HG03097 (cell line): ENCODE data around the gene LTBP1.

Experiments
- ATAC-seq: cut with Tn5 transposase; IDR thresholded peaks from one replicate; pipeline ENCODE4 v1.9.1; 2021; ENCODE audit not compliant: unreplicated experiment, low FRiP score

The LTBP1 gene

DNA sequence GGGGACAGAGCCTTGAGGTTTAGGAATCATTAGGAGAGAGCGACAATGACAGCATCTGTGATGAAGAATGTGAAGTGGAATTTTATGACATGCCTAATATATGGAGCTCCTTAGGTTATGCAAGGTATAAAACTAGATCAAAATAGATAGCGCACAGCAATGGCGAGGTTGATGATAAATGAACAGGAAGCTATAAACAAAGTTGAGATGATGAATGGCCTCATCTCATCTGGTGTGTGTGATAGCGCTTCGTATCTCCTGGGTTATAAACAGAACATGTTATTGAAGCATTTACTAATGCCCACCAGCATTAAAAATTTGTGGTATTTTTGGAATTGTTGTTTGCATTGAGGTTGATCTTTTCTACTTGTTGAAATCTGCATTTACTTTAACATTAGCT is 231.5 kb downstream of the LTBP1 start:
- ATAC-seq, result no peak

DNA sequence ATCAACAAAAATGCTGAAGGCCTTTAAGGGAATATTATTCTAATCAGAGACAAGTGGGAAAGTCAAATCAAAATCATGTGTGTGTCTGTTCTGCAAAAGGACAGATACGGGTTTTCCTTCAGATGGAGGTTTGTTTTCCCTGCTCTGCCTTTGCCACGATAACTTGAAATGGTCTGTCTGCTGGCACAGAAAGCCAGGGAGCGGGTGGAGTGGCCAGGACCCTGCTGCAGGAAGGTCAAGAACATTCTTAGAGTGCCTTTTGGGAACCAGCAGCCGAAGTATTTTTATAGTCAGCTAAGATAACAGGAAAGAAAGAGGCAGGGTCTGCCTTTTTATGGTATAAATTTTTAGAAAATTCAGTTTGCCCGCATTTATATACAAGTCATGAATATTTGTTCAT is 234.2 kb downstream of the LTBP1 start:
- no peak for ATAC-seq

GRCh38 chr2:33181466-33181865 is 234.7 kb downstream of the LTBP1 start:
- ATAC-seq, result no peak

- no peak for ATAC-seq
Observed at GRCh38 chr2:33184041-33184440, 237.3 kb downstream of the LTBP1 start.

DNA sequence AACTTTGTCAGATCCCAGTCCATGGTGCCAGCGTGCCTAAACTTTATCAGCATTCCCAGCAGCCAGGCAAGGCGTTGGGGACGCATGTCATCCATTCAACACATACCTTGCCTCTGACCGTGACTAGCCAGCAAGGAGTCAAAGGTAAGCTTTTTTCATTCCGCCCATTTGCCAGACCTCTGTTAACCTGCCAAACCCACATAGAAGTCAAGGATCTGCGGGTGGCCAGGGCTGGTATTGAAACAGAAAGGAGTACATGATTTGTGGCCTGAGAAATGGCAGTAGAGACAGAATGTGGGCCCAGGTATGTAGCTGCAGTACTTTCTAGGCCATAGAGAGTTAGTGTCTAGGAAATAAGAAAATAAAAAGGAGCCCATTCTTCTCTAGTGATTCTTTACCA is 240.2 kb downstream of the LTBP1 start:
- no peak for ATAC-seq

GRCh38 chr2:33188799-33189198 is 242.0 kb downstream of the LTBP1 start:
- no peak for ATAC-seq

DNA sequence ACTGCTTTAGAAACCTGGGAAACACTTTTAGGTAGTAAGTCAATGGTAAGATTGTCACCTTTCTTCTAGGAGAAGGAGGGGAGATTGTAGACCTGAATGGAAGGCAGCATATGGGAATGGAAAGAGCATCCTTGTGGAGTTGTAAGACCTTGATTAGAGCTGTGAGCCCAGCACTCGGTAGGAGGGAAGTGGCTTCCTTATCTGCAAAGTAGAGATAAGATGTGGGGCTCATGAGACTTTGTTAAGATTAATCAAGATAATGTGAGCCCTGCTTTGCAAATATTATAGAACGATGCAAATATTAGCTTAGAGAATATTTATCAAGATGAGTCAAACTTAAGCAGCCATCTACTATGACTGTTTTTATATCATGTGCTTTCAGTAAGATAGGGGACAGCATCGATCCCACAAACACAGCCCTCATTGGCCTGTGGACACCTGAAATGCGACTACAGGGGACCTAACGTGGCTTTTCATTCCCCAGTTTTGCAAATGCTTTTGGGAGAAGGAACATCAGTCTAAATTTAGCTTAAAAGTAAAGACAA is 243.7 kb downstream of the LTBP1 start:
- no peak for ATAC-seq

GRCh38 chr2:33195891-33196290 is 249.1 kb downstream of the LTBP1 start:
- ATAC-seq, result no peak

DNA sequence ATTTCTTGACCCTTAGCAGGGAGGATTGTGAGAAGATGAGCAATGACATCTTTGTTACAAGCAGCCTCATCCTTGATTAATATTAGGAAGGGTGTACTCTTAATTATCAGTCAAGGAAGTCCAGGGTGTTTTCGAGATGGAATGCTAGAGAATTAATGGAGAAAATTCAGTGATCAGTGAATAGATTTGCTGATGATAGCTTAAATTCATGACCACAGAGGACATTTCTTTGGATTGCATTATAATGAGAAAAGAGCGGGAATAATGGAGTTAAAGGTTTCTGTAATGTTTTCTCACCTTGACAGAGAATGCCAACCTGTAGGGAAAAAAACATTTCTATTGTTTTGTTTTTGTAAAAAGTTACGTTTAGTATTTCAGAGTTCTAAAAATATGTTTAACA is 249.9 kb downstream of the LTBP1 start:
- no peak for ATAC-seq

GRCh38 chr2:33197198-33197938 is 250.6 kb downstream of the LTBP1 start:
- no peak for ATAC-seq

GRCh38 chr2:33202641-33203522 is 256.1 kb downstream of the LTBP1 start:
- ATAC-seq, result no peak

- ATAC-seq, result peak; percentile 43
Observed at GRCh38 chr2:33204945-33205344, 258.2 kb downstream of the LTBP1 start.

GRCh38 chr2:33205693-33206434 is 259.1 kb downstream of the LTBP1 start:
- peak; percentile 99 for ATAC-seq

DNA sequence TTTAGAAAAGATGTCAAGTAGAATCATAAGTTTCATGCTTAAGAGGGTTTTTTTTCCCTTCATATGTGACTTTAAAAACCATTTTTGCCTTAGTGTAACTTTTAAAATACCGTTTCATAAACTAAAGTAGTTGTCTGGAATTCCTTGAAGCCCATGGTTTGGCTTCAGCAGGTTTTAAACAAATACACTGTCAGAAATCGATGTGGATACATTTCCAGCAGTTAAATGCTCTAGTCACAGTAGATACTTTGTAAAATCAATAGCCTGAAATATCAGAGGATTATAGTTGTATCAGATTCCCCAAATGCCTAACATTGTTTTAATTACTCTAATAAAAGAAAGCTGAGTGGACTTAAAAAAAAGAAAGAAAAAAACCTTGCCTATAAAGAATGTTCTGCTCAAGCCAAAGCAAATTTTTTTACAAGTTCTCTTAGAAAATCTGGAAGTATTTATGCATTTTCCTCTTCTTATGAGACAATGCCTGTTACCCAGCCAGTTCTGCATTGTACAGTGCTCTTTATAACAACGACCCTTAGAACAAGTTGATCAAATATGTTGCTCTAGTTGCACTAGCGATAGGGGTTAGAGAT is 260.5 kb downstream of the LTBP1 start:
- ATAC-seq, result no peak

- ATAC-seq, result no peak
Observed at GRCh38 chr2:33208400-33208799, 261.6 kb downstream of the LTBP1 start.

DNA sequence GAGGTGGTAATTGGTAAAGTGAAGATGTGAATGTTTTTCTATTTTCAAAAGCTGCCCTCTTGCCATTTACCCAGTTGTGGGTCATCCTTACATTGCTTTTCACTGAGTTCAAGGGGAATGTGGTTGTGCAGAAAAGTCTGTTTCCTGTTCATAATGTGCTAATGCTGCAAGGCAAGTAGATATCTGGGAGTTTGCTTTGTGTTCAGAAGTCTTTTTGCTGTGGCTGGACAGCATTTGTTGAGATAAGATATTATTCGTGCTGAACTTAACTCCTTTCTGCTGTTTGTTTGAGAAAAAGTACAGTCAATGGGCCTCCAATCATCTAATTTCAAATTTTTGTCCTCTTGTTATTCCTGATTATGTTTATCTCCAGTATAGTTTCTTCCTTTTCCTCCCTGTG is 263.2 kb downstream of the LTBP1 start:
- no peak for ATAC-seq

DNA sequence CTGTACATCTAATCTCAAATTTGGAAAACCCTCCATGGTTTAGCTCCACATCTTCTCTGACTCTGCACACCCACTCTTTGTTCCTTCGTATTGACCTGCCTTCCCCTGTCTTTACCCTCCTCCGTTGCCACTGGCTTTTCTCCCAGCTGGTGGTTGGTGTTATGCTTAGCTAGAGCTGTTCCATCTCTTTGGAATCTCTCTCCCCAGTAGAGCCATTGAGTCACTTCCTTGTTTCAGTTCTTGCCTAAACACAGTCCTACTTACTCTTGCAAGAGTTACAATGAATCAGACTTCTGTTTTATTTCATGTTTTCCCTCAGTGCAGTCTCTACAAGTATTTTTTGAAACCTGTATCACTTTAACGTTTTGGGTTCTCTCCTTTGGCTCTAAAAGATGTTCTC is 263.9 kb downstream of the LTBP1 start:
- no peak for ATAC-seq

GRCh38 chr2:33212151-33212550 is 265.4 kb downstream of the LTBP1 start:
- no peak for ATAC-seq

GRCh38 chr2:33213244-33213643 is 266.5 kb downstream of the LTBP1 start:
- no peak for ATAC-seq

DNA sequence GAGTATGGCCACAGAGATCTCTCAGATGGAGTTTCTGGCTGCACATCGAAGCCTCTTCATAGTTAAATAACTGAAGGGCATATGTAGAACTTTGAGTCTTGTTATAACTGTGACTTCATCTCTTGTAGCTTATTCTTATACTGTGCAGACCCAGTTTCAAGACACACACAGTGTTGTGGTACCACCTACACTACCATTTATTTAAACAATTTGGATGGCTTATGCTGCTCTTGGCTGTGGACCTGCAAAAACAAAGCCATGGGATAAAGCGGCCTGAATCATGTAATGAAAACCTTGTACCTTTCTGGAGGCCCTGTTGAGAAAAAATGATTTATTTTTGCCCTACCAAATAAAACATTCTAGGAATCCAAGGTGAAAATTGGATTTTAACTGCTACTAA is 266.9 kb downstream of the LTBP1 start:
- ATAC-seq, result no peak

DNA sequence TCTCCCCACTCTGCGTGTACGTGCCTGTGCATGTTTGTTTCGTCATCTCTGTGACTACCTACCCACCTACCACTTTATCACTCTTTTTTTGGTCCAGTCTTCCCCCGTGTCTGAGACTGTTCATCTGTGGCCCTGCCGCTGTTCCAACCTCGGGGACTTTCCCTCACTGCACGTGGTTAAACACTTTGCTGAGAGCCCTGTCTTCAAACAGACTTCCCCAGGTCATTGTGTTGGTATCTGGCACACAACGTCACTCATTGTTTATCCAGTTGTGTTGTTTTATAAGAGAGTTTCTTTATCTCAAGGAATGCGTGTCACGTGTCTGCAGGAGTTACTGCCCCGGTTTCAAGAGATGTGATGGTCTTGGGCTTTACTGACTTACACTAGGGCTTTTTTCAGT is 267.7 kb downstream of the LTBP1 start:
- no peak for ATAC-seq
